B cell (primary cell): Measurements from ENCODE around the gene SLC24A3. TPM values are rescaled to one million over a fixed set of nuclear protein-coding genes. Genes with fewer than 3 reads are reported as not detected.

ENCODE experiments used
- ATAC-seq: fragments of 200-7000 bp; cut with Tn5 transposase; one replicate; pipeline ENCODE4 v1.10.0; 2021; ENCODE audit warnings: low read depth, mild to moderate bottlenecking, moderate number of reproducible peaks, moderate library complexity
- CTCF ChIA-PET: fragments of 350-600 bp; sonication (Branson Sonifier 250); formaldehyde crosslinking; loops from one replicate; lab custom pipeline; 2021; ENCODE audit warnings: antibody characterized with exemption, inconsistent platforms; lab: Charles Lee
- POLR2A ChIA-PET: fragments of 350-600 bp; sonication (Branson Sonifier 250); formaldehyde crosslinking; loops from one replicate; lab custom pipeline; 2021; ENCODE audit warnings: antibody characterized with exemption; lab: Charles Lee
- DNase-seq: peaks from one replicate; pipeline ENCODE4 v3.0.0; 2013
- H2AFZ ChIP-seq: 2 replicates; pipeline ENCODE4 v1.6.1; 2012; ENCODE audit warnings: mild to moderate bottlenecking, low read depth, low read length; ENCODE audit not compliant: insufficient read depth, poor library complexity, severe bottlenecking
- H3K27ac ChIP-seq, 2 donors: 1 replicate in 1 of 2; 2 replicates in 1 of 2; pipeline ENCODE4 v1.5.1; 2012 to 2013; ENCODE audit warnings: low read length in 2 of 2, mild to moderate bottlenecking in 2 of 2, moderate library complexity in 1 of 2
- H3K27me3 ChIP-seq, 4 experiments: fragments of 200-600 bp in 1 of 4; sonication (generic) in 1 of 4; replicated peaks in 1 of 4; 1 replicate in 2 of 4; 2 replicates in 2 of 4; pipeline versions ENCODE4 v1.6.1 to v1.7.0; 2013 to 2016; ENCODE audit warnings: low read length in 3 of 4, mild to moderate bottlenecking in 2 of 4, mixed read lengths in 1 of 4, moderate library complexity in 1 of 4; ENCODE audit not compliant: insufficient read depth in 4 of 4, control insufficient read depth in 3 of 4; ENCODE audit errors: control extremely low read depth in 1 of 4
- H3K36me3 ChIP-seq, 2 experiments: replicated peaks in 1 of 2; 1 replicate in 1 of 2; 2 replicates in 1 of 2; pipeline versions ENCODE4 v1.6.1 to v1.7.1; 2013; ENCODE audit warnings: low read length in 1 of 2; ENCODE audit not compliant: insufficient read depth in 2 of 2, control insufficient read depth in 1 of 2; ENCODE audit errors: control extremely low read depth in 1 of 2, extremely low read depth in 1 of 2
- H3K4me1 ChIP-seq, 2 donors: fragments of 200-600 bp in 1 of 2; sonication (generic) in 1 of 2; 1 replicate in 1 of 2; 2 replicates in 1 of 2; pipeline versions ENCODE4 v1.5.1 to v1.6.1; 2013 to 2017; ENCODE audit warnings: low read length in 2 of 2; ENCODE audit not compliant: control insufficient read depth in 2 of 2, insufficient read depth in 2 of 2
- H3K4me2 ChIP-seq: replicated peaks from 2 replicates; pipeline ENCODE3; 2012; ENCODE audit warnings: mild to moderate bottlenecking, low read depth, low read length; ENCODE audit not compliant: poor library complexity, severe bottlenecking
- H3K4me3 ChIP-seq, 5 experiments: fragments of 200-600 bp in 1 of 5; sonication (generic) in 1 of 5; 1 replicate in 3 of 5; 2 replicates in 2 of 5; pipeline versions ENCODE4 v1.5.1 to v1.7.0; 2011 to 2016; ENCODE audit warnings: low read length in 4 of 5, mild to moderate bottlenecking in 4 of 5, low read depth in 2 of 5, control low read depth in 1 of 5, moderate library complexity in 1 of 5; ENCODE audit not compliant: insufficient read depth in 1 of 5; ENCODE audit errors: control extremely low read depth in 1 of 5, extremely low read depth in 1 of 5
- H3K79me2 ChIP-seq: fragments of 200-600 bp; sonication (generic); one replicate; pipeline ENCODE4 v1.6.0; 2016; ENCODE audit warnings: low read length; ENCODE audit not compliant: control insufficient read depth, insufficient read depth
- H3K9ac ChIP-seq: fragments of 200-600 bp; sonication (generic); 2 replicates; pipeline ENCODE4 v1.6.1; 2017; ENCODE audit warnings: mild to moderate bottlenecking, low read length, moderate library complexity
- H3K9me3 ChIP-seq, 3 donors: one replicate each; pipeline versions ENCODE4 v1.6.1 to v1.7.1; 2013; ENCODE audit warnings: low read length in 2 of 3; ENCODE audit not compliant: control insufficient read depth in 2 of 3, insufficient read depth in 1 of 3; ENCODE audit errors: control extremely low read depth in 1 of 3
- H4K20me1 ChIP-seq: 2 replicates; pipeline ENCODE4 v1.6.0; 2012; ENCODE audit warnings: mild to moderate bottlenecking, low read length; ENCODE audit not compliant: insufficient read depth, control insufficient read depth, poor library complexity, severe bottlenecking
- H3K27ac Mint-ChIP-seq: one replicate; pipeline ENCODE4 v1.8.0; 2021; ENCODE audit warnings: mixed read lengths
- H3K27me3 Mint-ChIP-seq: one replicate; pipeline ENCODE4 v1.8.0; 2021; ENCODE audit warnings: mixed read lengths
- H3K4me1 Mint-ChIP-seq: one replicate; pipeline ENCODE4 v1.8.0; 2021; ENCODE audit warnings: mixed read lengths
- H3K4me3 Mint-ChIP-seq: one replicate; pipeline ENCODE4 v1.8.0; 2021; ENCODE audit warnings: mixed read lengths
- H3K9me3 Mint-ChIP-seq: one replicate; pipeline ENCODE4 v1.8.0; 2022; ENCODE audit warnings: mixed read lengths; ENCODE audit not compliant: insufficient read depth
- EZH2 ChIP-seq: IDR thresholded peaks from 2 replicates; pipeline ENCODE4 v1.6.1; 2012; ENCODE audit warnings: borderline replicate concordance, low read depth, mild to moderate bottlenecking, moderate library complexity, low read length; ENCODE audit not compliant: insufficient read depth, poor library complexity, severe bottlenecking
- WGBS: methylation state at CpG from one replicate; pipeline ENCODE4 v1.1.5; 2013; ENCODE audit warnings: missing lambda C conversion rate; ENCODE audit not compliant: insufficient coverage; 5-methylcytosine and 5-hydroxymethylcytosine counted together
- intact Hi-C: fragments of 100-400 bp; cut with micrococcal nuclease; formaldehyde crosslinking; loops from one replicate; pipeline ENCODE4 v1.10.0; 2022
- polyA plus RNA-seq: library from polyadenylated mRNA; depleted of rRNA; stranded (reverse); fragments of >200 nt; gene quantifications from 2 replicates; pipeline ENCODE4 v1.2.3, GENCODE V29; 2012
- total RNA-seq, 2 donors: library from RNA; stranded (reverse); fragments of 120-200 nt in 1 of 2; gene quantifications; 1 replicate in 1 of 2; 2 replicates in 1 of 2; pipeline versions ENCODE4 v1.2.3 to v1.2.4, GENCODE V29; 2013 to 2022
- TF ChIP-seq, protein P1 (sequence below): fragments of 200-600 bp; IDR thresholded peaks from one replicate; pipeline ENCODE4 v1.8.0; 2022; ENCODE audit warnings: antibody characterized with exemption, mild to moderate bottlenecking

SLC24A3 gene
- total and polyA plus RNA-seq, 2 donors (not counting 1 experiment from before 2014, with no cell fraction given), result not detected

DNA sequence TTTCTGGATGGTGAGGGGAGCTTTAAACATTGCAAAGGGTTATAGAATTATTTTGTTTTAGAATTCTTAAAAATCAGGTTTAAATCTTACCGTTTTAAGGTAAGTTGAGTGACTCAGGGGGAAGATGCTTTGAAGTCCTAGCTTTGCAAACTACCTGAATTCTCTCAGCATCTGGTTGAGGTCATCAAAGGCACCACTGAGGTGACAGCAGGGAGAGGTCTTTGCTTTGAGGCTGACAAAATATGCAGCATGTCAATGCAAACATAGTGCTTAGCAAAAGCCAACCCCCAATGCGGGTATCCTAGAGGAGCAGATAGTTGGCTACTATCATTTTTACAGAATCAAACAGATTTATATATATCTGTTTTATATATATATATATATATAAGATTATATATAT is 219.5 kb downstream of the SLC24A3 start:
- H3K4me3 Mint-ChIP-seq, result no peak overlapping the region
- no peaks in the 10 kb centered on the region for H3K9me3 ChIP-seq
- no peak overlapping the region for H3K4me3 ChIP-seq
- H4K20me1 ChIP-seq, result no peaks in the 10 kb centered on the region
- H3K27ac Mint-ChIP-seq, result no peak overlapping the region
- H3K27me3 Mint-ChIP-seq, result peaks cover 7% of the 10 kb centered on the region
- peaks cover 0 to 2% (median 0%) of the 10 kb centered on the region in 4 experiments for H3K27me3 ChIP-seq
- TF ChIP-seq EZH2, result no peak
- TF ChIP-seq, protein P1, sequence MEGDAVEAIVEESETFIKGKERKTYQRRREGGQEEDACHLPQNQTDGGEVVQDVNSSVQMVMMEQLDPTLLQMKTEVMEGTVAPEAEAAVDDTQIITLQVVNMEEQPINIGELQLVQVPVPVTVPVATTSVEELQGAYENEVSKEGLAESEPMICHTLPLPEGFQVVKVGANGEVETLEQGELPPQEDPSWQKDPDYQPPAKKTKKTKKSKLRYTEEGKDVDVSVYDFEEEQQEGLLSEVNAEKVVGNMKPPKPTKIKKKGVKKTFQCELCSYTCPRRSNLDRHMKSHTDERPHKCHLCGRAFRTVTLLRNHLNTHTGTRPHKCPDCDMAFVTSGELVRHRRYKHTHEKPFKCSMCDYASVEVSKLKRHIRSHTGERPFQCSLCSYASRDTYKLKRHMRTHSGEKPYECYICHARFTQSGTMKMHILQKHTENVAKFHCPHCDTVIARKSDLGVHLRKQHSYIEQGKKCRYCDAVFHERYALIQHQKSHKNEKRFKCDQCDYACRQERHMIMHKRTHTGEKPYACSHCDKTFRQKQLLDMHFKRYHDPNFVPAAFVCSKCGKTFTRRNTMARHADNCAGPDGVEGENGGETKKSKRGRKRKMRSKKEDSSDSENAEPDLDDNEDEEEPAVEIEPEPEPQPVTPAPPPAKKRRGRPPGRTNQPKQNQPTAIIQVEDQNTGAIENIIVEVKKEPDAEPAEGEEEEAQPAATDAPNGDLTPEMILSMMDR, result no peak
- H3K4me1 ChIP-seq, result no peaks in the 10 kb centered on the region
- WGBS, result 86% methylated on average over 1 of the region's 2 CpGs
- H3K36me3 ChIP-seq, result no peaks in the 10 kb centered on the region
- no peak for DNase-seq
- no peaks in the 10 kb centered on the region for H3K9me3 Mint-ChIP-seq
- intact Hi-C loops, result no loop called here
- ChIA-PET CTCF (no interaction called here), POLR2A (no interaction called here)
- no peak overlapping the region for H3K27ac ChIP-seq
- no peak overlapping the region for H2AFZ ChIP-seq
- no peak for ATAC-seq
- no peaks in the 10 kb centered on the region for H3K79me2 ChIP-seq
- no peak overlapping the region for H3K4me2 ChIP-seq
- peaks cover 14% of the 10 kb centered on the region for H3K4me1 Mint-ChIP-seq
- no peak overlapping the region for H3K9ac ChIP-seq

DNA sequence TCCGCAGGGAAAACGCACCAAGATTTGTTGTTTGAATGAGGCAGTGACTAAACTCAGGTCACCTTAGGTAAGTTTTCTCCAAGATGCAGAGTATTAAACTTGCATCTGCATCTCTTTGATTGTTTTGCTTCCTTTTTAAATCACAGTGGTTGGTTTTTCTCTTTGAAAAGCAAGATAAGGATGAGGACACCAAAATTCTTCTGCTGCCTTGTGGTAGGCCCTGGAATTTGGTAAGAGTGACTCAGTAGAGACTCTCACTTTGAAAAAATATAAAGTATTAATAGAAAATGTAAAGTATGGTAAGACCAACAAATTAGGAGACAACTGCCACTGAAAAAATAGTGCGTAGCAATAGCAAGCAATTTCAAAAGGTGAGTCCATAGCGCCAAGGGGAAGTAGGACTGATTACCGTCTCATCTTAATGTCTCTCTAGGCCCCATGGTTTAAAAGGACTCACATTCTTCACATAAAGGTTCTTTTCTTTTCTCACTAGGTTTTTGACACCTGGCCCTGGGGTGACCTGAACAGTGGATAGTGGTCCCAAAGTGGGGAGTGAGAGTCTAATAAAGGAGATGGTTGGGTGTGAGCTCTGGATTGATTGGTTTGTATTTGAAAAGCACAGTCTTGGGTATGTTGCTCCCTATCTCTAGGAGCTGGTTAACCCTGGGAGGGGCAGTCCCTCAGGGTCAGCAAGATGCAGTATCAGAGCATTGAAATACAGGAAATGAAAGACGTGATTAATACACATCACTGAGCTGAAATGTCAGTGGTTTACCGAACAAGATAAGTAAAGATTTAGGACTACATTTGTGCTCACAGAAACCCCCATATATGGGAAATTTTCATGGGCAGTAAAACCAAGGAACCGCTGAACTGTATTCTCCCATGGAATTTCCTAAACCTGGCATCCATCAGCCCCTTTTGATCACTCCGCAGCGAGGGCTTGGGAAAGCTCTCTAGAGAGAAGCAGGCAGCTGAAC is 221.2 kb downstream of the SLC24A3 start:
- DNase-seq, result no peak
- no peaks in the 10 kb centered on the region for H3K79me2 ChIP-seq
- no peak overlapping the region for H3K4me3 Mint-ChIP-seq
- no peaks in the 10 kb centered on the region for H3K4me1 ChIP-seq
- no peak overlapping the region for H3K4me2 ChIP-seq
- H3K27me3 ChIP-seq, result peaks cover 0 to 2% (median 0%) of the 10 kb centered on the region in 4 experiments
- peaks cover 8% of the 10 kb centered on the region for H3K4me1 Mint-ChIP-seq
- peaks cover 4% of the 10 kb centered on the region for H3K27me3 Mint-ChIP-seq
- H3K9me3 ChIP-seq, result peaks cover 0 to 4% (median 0%) of the 10 kb centered on the region in 3 donors
- H2AFZ ChIP-seq, result no peak overlapping the region
- no peak overlapping the region for H3K9ac ChIP-seq
- H3K27ac Mint-ChIP-seq, result no peak overlapping the region
- no peaks in the 10 kb centered on the region for H4K20me1 ChIP-seq
- ChIA-PET POLR2A (no interaction called here), CTCF (no interaction called here)
- 76% methylated on average over 5 of the region's 10 CpGs for WGBS
- TF ChIP-seq, protein P1, result no peak
- TF ChIP-seq EZH2, result no peak
- H3K4me3 ChIP-seq, result no peak overlapping the region
- no peak overlapping the region for H3K27ac ChIP-seq
- intact Hi-C loops, result no loop called here
- H3K9me3 Mint-ChIP-seq, result no peaks in the 10 kb centered on the region
- no peaks in the 10 kb centered on the region for H3K36me3 ChIP-seq
- ATAC-seq, result no peak
